ENCODE measurements around the gene PRKCA. TPM values are rescaled to one million over a fixed set of nuclear protein-coding genes. Genes with fewer than 3 reads are reported as not detected.

The PRKCA gene
- total RNA-seq, 1 experiment from 2014 or later = 22.6 TPM

DNA sequence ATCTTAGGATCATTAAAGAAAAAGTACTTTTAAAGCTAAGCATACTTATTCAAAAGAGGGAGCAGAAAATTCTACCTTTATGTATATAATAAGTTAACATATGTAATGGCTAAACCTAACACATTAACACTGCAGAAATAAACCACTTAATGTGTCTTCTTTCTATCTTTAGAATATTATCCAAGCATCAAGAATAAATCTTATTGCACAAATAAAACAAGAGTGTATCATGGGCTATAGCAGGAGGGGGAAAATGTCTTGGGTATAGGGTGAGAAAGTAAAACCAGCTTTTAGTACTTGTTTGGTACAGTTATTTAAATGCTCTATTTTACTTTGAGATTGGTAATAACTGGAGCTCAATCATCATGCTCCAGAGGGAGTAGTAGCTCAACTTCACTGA, 10.9 kb downstream of the PRKCA start:
- H3K27me3 ChIP-seq (ENCODE audit: low read length) = no peaks in the 10 kb centered on the region
- H3K79me2 ChIP-seq (ENCODE audit: low read length) = peaks cover 75% of the 10 kb centered on the region
- H3K9me3 ChIP-seq (ENCODE audit: low read length) = no peaks in the 10 kb centered on the region
- DNase-seq (no peak), ATAC-seq (no peak)
- H3F3A ChIP-seq (ENCODE audit: low read length, unreplicated experiment) = no peaks in the 10 kb centered on the region
- intact Hi-C loops (cut with micrococcal nuclease) = no loop called here
- H3K4me1 ChIP-seq (ENCODE audit: insufficient read depth, low read length) = peaks cover 32% of the 10 kb centered on the region
- no TSS peak for BruUV-seq (replicated peaks)
- ChIA-PET POLR2A (ENCODE audit: unreplicated experiment) (interaction anchor here (0.5 kb wide), 1 partner anchor 34 kb away, joined by 4 read pairs; no protein-coding TSS in a partner anchor), CTCF (no interaction called here)
- H3K4me2 ChIP-seq (ENCODE audit: low read length) = peak overlapping the region; percentile 1; the same call in 1 of the 2 replicates
- H3K27ac ChIP-seq (ENCODE audit: low read length) = no peak overlapping the region
- no peak overlapping the region for H2AFZ ChIP-seq (ENCODE audit: low read length)
- H3K4me3 ChIP-seq (ENCODE audit: low read length) = no peak overlapping the region
- peaks cover 22% of the 10 kb centered on the region for H3K36me3 ChIP-seq (ENCODE audit: low read depth, low read length)
- no peaks in the 10 kb centered on the region for H3K9me2 ChIP-seq (replicated peaks; ENCODE audit: low read length)
- no peak overlapping the region for H3K9ac ChIP-seq (ENCODE audit: low read length)
- H4K20me1 ChIP-seq (ENCODE audit: low read length) = peaks cover 3% of the 10 kb centered on the region; the same call in 1 of the 2 replicates
- TF ChIP-seq, protein P1, sequence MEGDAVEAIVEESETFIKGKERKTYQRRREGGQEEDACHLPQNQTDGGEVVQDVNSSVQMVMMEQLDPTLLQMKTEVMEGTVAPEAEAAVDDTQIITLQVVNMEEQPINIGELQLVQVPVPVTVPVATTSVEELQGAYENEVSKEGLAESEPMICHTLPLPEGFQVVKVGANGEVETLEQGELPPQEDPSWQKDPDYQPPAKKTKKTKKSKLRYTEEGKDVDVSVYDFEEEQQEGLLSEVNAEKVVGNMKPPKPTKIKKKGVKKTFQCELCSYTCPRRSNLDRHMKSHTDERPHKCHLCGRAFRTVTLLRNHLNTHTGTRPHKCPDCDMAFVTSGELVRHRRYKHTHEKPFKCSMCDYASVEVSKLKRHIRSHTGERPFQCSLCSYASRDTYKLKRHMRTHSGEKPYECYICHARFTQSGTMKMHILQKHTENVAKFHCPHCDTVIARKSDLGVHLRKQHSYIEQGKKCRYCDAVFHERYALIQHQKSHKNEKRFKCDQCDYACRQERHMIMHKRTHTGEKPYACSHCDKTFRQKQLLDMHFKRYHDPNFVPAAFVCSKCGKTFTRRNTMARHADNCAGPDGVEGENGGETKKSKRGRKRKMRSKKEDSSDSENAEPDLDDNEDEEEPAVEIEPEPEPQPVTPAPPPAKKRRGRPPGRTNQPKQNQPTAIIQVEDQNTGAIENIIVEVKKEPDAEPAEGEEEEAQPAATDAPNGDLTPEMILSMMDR (conservative IDR thresholded peaks at IDR 0.05; ENCODE audit: low read depth, low read length) = no peak
- TF ChIP-seq EZH2phosphoT487 (IDR thresholded peaks at IDR 0.05; ENCODE audit: borderline replicate concordance, low read length) (no peak), EZH2 (IDR thresholded peaks at IDR 0.05; ENCODE audit: low read length, unreplicated experiment) (no peak)

DNA sequence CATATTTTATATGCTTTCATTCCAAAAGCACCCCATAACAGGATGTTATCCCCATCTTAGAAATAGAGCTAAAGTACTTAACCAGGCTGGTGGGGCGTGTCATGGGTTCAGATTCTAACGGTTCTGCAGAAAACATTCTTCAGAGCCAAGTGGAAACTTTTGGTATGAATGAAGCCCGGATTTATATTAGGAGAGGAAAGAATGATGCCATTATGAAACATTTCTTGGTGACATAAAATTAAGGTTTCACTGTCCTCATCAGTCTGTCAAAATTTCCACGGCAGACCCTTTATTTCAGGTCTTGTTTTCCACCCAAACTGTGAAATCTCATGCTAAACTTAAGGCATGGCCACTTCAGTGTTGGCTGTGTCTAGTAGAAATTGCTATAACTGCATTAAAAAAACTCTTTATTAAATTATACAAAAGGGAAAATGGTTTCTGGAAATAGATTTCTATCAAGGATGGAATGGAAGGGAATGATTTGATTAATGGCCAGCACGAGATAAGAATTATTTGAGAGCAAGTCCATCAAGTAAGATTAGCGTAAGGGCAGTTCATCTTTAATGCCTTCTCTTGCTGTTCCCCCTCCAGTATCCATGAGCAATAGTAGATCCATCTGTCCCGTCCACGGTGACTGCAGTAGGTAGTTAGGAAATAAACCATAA, 11.7 kb downstream of the PRKCA start:
- DNase-seq (no peak), ATAC-seq (no peak)
- Histone ChIP-seq H2AFZ (ENCODE audit: low read length) (no peak overlapping the region), H3K9me2 (replicated peaks; ENCODE audit: low read length) (no peaks in the 10 kb centered on the region), H3F3A (ENCODE audit: low read length, unreplicated experiment) (no peaks in the 10 kb centered on the region), H3K27ac (ENCODE audit: low read length) (no peak overlapping the region), H3K9me3 (ENCODE audit: low read length) (no peaks in the 10 kb centered on the region), H3K4me3 (ENCODE audit: low read length) (no peak overlapping the region), H3K4me2 (ENCODE audit: low read length) (no peak overlapping the region), H3K27me3 (ENCODE audit: low read length) (no peaks in the 10 kb centered on the region), H3K4me1 (ENCODE audit: insufficient read depth, low read length) (peaks cover 28% of the 10 kb centered on the region), H3K36me3 (ENCODE audit: low read depth, low read length) (peaks cover 19% of the 10 kb centered on the region), H4K20me1 (ENCODE audit: low read length) (no peaks in the 10 kb centered on the region), H3K9ac (ENCODE audit: low read length) (no peak overlapping the region), H3K79me2 (ENCODE audit: low read length) (peaks cover 75% of the 10 kb centered on the region)
- ChIA-PET POLR2A (ENCODE audit: unreplicated experiment) (interaction anchor here (0.5 kb wide), 1 partner anchor 33 kb away, joined by 4 read pairs; no protein-coding TSS in a partner anchor), CTCF (no interaction called here)
- intact Hi-C loops (cut with micrococcal nuclease) = no loop called here
- no TSS peak for BruUV-seq (replicated peaks)
- TF ChIP-seq, protein P1 (conservative IDR thresholded peaks at IDR 0.05; ENCODE audit: low read depth, low read length) = no peak
- TF ChIP-seq EZH2 (IDR thresholded peaks at IDR 0.05; ENCODE audit: low read length, unreplicated experiment) (no peak), EZH2phosphoT487 (IDR thresholded peaks at IDR 0.05; ENCODE audit: borderline replicate concordance, low read length) (no peak)

DNA sequence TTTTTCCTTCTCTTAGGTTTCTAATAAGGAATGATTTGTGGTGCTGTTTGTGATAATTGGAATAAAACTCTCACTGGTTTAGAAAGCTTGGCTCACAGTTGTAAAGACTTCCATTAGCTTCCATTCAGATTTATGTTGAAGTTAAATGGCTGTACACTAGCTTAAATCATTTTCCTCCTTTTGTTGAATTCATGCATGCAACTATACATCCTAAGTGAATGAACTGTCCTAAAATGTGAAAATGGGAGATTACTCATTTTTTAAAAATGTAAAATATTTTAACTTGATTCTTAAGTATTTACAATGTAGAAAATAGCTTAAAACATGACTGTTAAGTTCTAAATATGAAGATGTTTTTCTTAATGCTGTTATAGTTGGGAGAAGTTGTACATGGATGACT, 15.2 kb downstream of the PRKCA start:
- intact Hi-C loops (cut with micrococcal nuclease) = no loop called here
- peaks cover 22% of the 10 kb centered on the region for H3K4me1 ChIP-seq (ENCODE audit: insufficient read depth, low read length)
- H3K4me3 ChIP-seq (ENCODE audit: low read length) = no peak overlapping the region
- H3K36me3 ChIP-seq (ENCODE audit: low read depth, low read length) = peaks cover 18% of the 10 kb centered on the region
- ChIA-PET CTCF (interaction anchor here (0.6 kb wide), 2 partner anchors 115 to 123 kb away, joined by 3 to 10 read pairs; no protein-coding TSS in a partner anchor), POLR2A (ENCODE audit: unreplicated experiment) (interaction anchor here (0.6 to 0.8 kb wide), 3 partner anchors 8 to 71 kb away, joined by 3 to 5 read pairs (median 4); no protein-coding TSS in a partner anchor)
- ATAC-seq (peak; percentile 57), DNase-seq (peak; percentile 39)
- no peaks in the 10 kb centered on the region for H4K20me1 ChIP-seq (ENCODE audit: low read length)
- H3K27me3 ChIP-seq (ENCODE audit: low read length) = no peaks in the 10 kb centered on the region
- peaks cover 7% of the 10 kb centered on the region for H3K9me3 ChIP-seq (ENCODE audit: low read length)
- H3K9me2 ChIP-seq (replicated peaks; ENCODE audit: low read length) = no peaks in the 10 kb centered on the region
- H2AFZ ChIP-seq (ENCODE audit: low read length) = no peak overlapping the region
- H3F3A ChIP-seq (ENCODE audit: low read length, unreplicated experiment) = no peaks in the 10 kb centered on the region
- peak overlapping the region; percentile 8 for H3K27ac ChIP-seq (ENCODE audit: low read length)
- BruUV-seq (replicated peaks) = no TSS peak
- peaks cover 80% of the 10 kb centered on the region for H3K79me2 ChIP-seq (ENCODE audit: low read length)
- H3K9ac ChIP-seq (ENCODE audit: low read length) = no peak overlapping the region
- TF ChIP-seq, protein P1 (conservative IDR thresholded peaks at IDR 0.05; ENCODE audit: low read depth, low read length) = no peak
- TF ChIP-seq EZH2 (IDR thresholded peaks at IDR 0.05; ENCODE audit: low read length, unreplicated experiment) = no peak
- TF ChIP-seq EZH2phosphoT487 (IDR thresholded peaks at IDR 0.05; ENCODE audit: borderline replicate concordance, low read length) = no peak
- H3K4me2 ChIP-seq (ENCODE audit: low read length) = peak overlapping the region; percentile 4; the same call in 1 of the 2 replicates
